ENCODE data around the gene SVIL. TPM values are rescaled to one million over a fixed set of nuclear protein-coding genes. Genes with fewer than 3 reads are reported as not detected.
A peak's percentile ranks its signal among the peaks of the same experiment; 100 is the strongest.

Gene SVIL
- total and polyA plus RNA-seq, 2 of the 13 experiments (the other 11 are each of a cell fraction or from before 2014, with no cell fraction given), result 3.9 to 12.1 TPM

- no TSS peak for BruUV-seq (replicated peaks)
- no peaks in the 10 kb centered on the region for H3K27me3 ChIP-seq (ENCODE audit: control insufficient read depth in 1 of 2, insufficient read depth in 2 of 2, low read length in 2 of 2)
- no peak overlapping the region for H3K4me3 ChIP-seq (replicated peaks in 1 of 3; ENCODE audit: insufficient read depth in 1 of 3, low read depth in 2 of 3, low read length in 3 of 3)
- FAIRE-seq, result no peak
- H4K20me1 ChIP-seq (ENCODE audit: insufficient read depth, low read length), result no peaks in the 10 kb centered on the region
- ATAC-seq, result no peak
- no peak overlapping the region for H3K27ac ChIP-seq (ENCODE audit: extremely low read length, insufficient read depth, low read length)
- ChIA-PET CTCF (ENCODE audit: low intra/inter-chr PET ratio, low total read pairs) (no interaction called here), POLR2A (interaction anchor here (2.5 kb wide), 1 partner anchor 7 kb away, joined by 11 read pairs; no protein-coding TSS in a partner anchor)
- no peak for DNase-seq (ENCODE audit: low spot score)
- H2AFZ ChIP-seq (ENCODE audit: low read length), result no peak overlapping the region
- no peak overlapping the region for H3K9ac ChIP-seq (ENCODE audit: insufficient read depth, low read depth, low read length)
- H3K4me2 ChIP-seq (ENCODE audit: low read depth, low read length), result no peak overlapping the region
- TF ChIP-seq KDM2A (CRISPR knock-in tag; IDR thresholded peaks at IDR 0.05; ENCODE audit: borderline replicate concordance, low read depth), result no peak
- no peak for TF ChIP-seq ATF1 (CRISPR knock-in tag; IDR thresholded peaks at IDR 0.05)
- no peak for TF ChIP-seq ZNF660 (CRISPR knock-in tag; IDR thresholded peaks at IDR 0.05; ENCODE audit: borderline replicate concordance, low read depth)
- TF ChIP-seq DPF2 (CRISPR knock-in tag; IDR thresholded peaks at IDR 0.05; ENCODE audit: borderline replicate concordance, low read depth), result no peak
- no peak for TF ChIP-seq TOPORS (CRISPR knock-in tag; IDR thresholded peaks at IDR 0.05)
- no peak for TF ChIP-seq ZNF143 (CRISPR knock-in tag; IDR thresholded peaks at IDR 0.05)
- no peak for TF ChIP-seq ZNF460 (CRISPR knock-in tag; IDR thresholded peaks at IDR 0.05; ENCODE audit: borderline replicate concordance)
- H3K4me1 ChIP-seq (ENCODE audit: insufficient read depth, low read length), result peaks cover 64% of the 10 kb centered on the region
- WGBS (ENCODE audit: low lambda C conversion rate), result 96% methylated on average over 5 of the region's 5 CpGs
- in situ Hi-C loops (cut with HindIII; ENCODE audit: extremely low pct_ligation_motif_present, low pct_unique_long_range_greater_than_20kb), result no loop called here
- H3K36me3 ChIP-seq (replicated peaks in 1 of 2; ENCODE audit: control insufficient read depth in 1 of 2, insufficient read depth in 2 of 2, low read length in 2 of 2), result no peaks in the 10 kb centered on the region
- peaks cover 6% of the 10 kb centered on the region for H3K79me2 ChIP-seq (ENCODE audit: insufficient read depth, low read length)
- no peaks in the 10 kb centered on the region for H3K9me3 ChIP-seq (ENCODE audit: low read length)
- intact Hi-C loops (cut with micrococcal nuclease; ENCODE audit: unreplicated experiment), result no loop called here
Measured at GRCh38 chr10:29620112-29620690, 14.6 kb downstream of the SVIL start.

GRCh38 chr10:29619241-29619669, 15.5 kb downstream of the SVIL start:
- FAIRE-seq (peak; percentile 66), ATAC-seq (peak; percentile 62), DNase-seq (ENCODE audit: low spot score) (peak; percentile 75)
- H3K4me2 ChIP-seq (ENCODE audit: low read depth, low read length), result peak overlapping the region; percentile 89
- H3K4me3 ChIP-seq (replicated peaks in 1 of 3; ENCODE audit: insufficient read depth in 1 of 3, low read depth in 2 of 3, low read length in 3 of 3), result peak overlapping the region; percentile 52 to 67 (median 67); a peak in 5 of 6 replicates
- BruUV-seq (replicated peaks), result TSS peak; percentile 90
- no peaks in the 10 kb centered on the region for H3K27me3 ChIP-seq (ENCODE audit: control insufficient read depth in 1 of 2, insufficient read depth in 2 of 2, low read length in 2 of 2)
- in situ Hi-C loops (cut with HindIII; ENCODE audit: extremely low pct_ligation_motif_present, low pct_unique_long_range_greater_than_20kb), result no loop called here
- peaks cover 63% of the 10 kb centered on the region for H3K4me1 ChIP-seq (ENCODE audit: insufficient read depth, low read length)
- no peaks in the 10 kb centered on the region for H3K9me3 ChIP-seq (ENCODE audit: low read length)
- peaks cover 6% of the 10 kb centered on the region for H3K79me2 ChIP-seq (ENCODE audit: insufficient read depth, low read length)
- POLR2A ChIA-PET, result interaction anchor here (0.9 to 2.5 kb wide), 7 partner anchors 8 to 210 kb away, joined by 3 to 11 read pairs (median 4); no protein-coding TSS in a partner anchor
- intact Hi-C loops (cut with micrococcal nuclease; ENCODE audit: unreplicated experiment), result loop anchor here (1.0 kb wide), 1 partner anchor 117 kb away; no protein-coding TSS in a partner anchor
- no peaks in the 10 kb centered on the region for H3K36me3 ChIP-seq (replicated peaks in 1 of 2; ENCODE audit: control insufficient read depth in 1 of 2, insufficient read depth in 2 of 2, low read length in 2 of 2)
- H4K20me1 ChIP-seq (ENCODE audit: insufficient read depth, low read length), result no peaks in the 10 kb centered on the region
- CTCF ChIA-PET (ENCODE audit: low intra/inter-chr PET ratio, low total read pairs), result no interaction called here
- peak overlapping the region; percentile 72 for H3K9ac ChIP-seq (ENCODE audit: insufficient read depth, low read depth, low read length)
- peak overlapping the region; percentile 88 for H3K27ac ChIP-seq (ENCODE audit: extremely low read length, insufficient read depth, low read length)
- no peak overlapping the region for H2AFZ ChIP-seq (ENCODE audit: low read length)
- 3% methylated on average over 5 of the region's 5 CpGs for WGBS (ENCODE audit: low lambda C conversion rate)
- no peak for TF ChIP-seq FOXO4 (CRISPR knock-in tag; conservative IDR thresholded peaks at IDR 0.05)
- no peak for TF ChIP-seq KDM3A (CRISPR knock-in tag; IDR thresholded peaks at IDR 0.05; ENCODE audit: low read depth)
- TF ChIP-seq ZNF770 (CRISPR knock-in tag; IDR thresholded peaks at IDR 0.05), result no peak
